ENCODE results near the gene ACYP2.

Gene ACYP2

GRCh38 chr2:54164106-54164505, 48.7 kb downstream of the ACYP2 start:
- no peak for TF ChIP-seq CTCF (IDR thresholded peaks at IDR 0.05; ENCODE audit: low read depth, low read length)
- no peak for DNase-seq (ENCODE audit: extremely low read depth, low read depth)

- no peak for DNase-seq (ENCODE audit: extremely low read depth, low read depth)
- TF ChIP-seq CTCF (IDR thresholded peaks at IDR 0.05; ENCODE audit: low read depth, low read length) = no peak
Observed at GRCh38 chr2:54166121-54166773, 50.8 kb downstream of the ACYP2 start.

GRCh38 chr2:54176577-54176976, 61.2 kb downstream of the ACYP2 start:
- TF ChIP-seq CTCF (IDR thresholded peaks at IDR 0.05; ENCODE audit: low read depth, low read length) = peak; percentile 62
- DNase-seq (ENCODE audit: extremely low read depth, low read depth) = peak; percentile 11

- TF ChIP-seq CTCF (IDR thresholded peaks at IDR 0.05; ENCODE audit: low read depth, low read length) = no peak
- no peak for DNase-seq (ENCODE audit: extremely low read depth, low read depth)
Observed at GRCh38 chr2:54183281-54183680, 67.9 kb downstream of the ACYP2 start.

- TF ChIP-seq CTCF (IDR thresholded peaks at IDR 0.05; ENCODE audit: low read depth, low read length) = no peak
- no peak for DNase-seq (ENCODE audit: extremely low read depth, low read depth)
Observed at GRCh38 chr2:54183972-54184371, 68.6 kb downstream of the ACYP2 start.

GRCh38 chr2:54185105-54185504, 69.7 kb downstream of the ACYP2 start:
- no peak for DNase-seq (ENCODE audit: extremely low read depth, low read depth)
- no peak for TF ChIP-seq CTCF (IDR thresholded peaks at IDR 0.05; ENCODE audit: low read depth, low read length)

- no peak for TF ChIP-seq CTCF (IDR thresholded peaks at IDR 0.05; ENCODE audit: low read depth, low read length)
- no peak for DNase-seq (ENCODE audit: extremely low read depth, low read depth)
Observed at GRCh38 chr2:54187331-54187730, 71.9 kb downstream of the ACYP2 start.

Measured in AG09319 (cell line).